DOHH2 (cell line): ENCODE data around the gene HMGB3.

Source experiments
- H3F3A ChIP-seq: fragments of 200-600 bp; sonication (generic), shearing (Covaris generic); 2 replicates; pipeline ENCODE4 v1.6.0; 2016; ENCODE audit warnings: antibody characterized with exemption, mild to moderate bottlenecking; ENCODE audit not compliant: control insufficient read depth, insufficient read depth
- H3K27ac ChIP-seq: fragments of 200-600 bp; sonication (generic); 2 replicates; pipeline ENCODE4 v1.5.1; 2014; ENCODE audit warnings: low read depth, mild to moderate bottlenecking, low read length, moderate library complexity
- H3K27me3 ChIP-seq: fragments of 200-600 bp; sonication (generic); 2 replicates; pipeline ENCODE4 v1.6.1; 2014; ENCODE audit warnings: mild to moderate bottlenecking, low read length, mixed read lengths; ENCODE audit not compliant: control insufficient read depth
- H3K36me3 ChIP-seq: fragments of 200-600 bp; sonication (generic); 2 replicates; pipeline ENCODE4 v1.6.1; 2014; ENCODE audit warnings: mild to moderate bottlenecking, low read length, moderate library complexity, mixed read lengths; ENCODE audit not compliant: control insufficient read depth
- H3K4me1 ChIP-seq: fragments of 200-600 bp; sonication (generic); 2 replicates; pipeline ENCODE4 v1.6.1; 2014; ENCODE audit warnings: mild to moderate bottlenecking, low read length, mixed read lengths; ENCODE audit not compliant: control insufficient read depth
- H3K4me2 ChIP-seq: fragments of 200-600 bp; sonication (generic); 2 replicates; pipeline ENCODE4 v1.6.0; 2014; ENCODE audit warnings: mild to moderate bottlenecking, low read length, moderate library complexity
- H3K4me3 ChIP-seq: fragments of 200-600 bp; sonication (generic); 2 replicates; pipeline ENCODE4 v1.5.1; 2014; ENCODE audit warnings: mild to moderate bottlenecking, low read length, mixed read lengths
- H3K79me2 ChIP-seq: fragments of 200-600 bp; sonication (generic); 2 replicates; pipeline ENCODE4 v1.6.1; 2014; ENCODE audit warnings: mild to moderate bottlenecking, low read length, mixed read lengths; ENCODE audit not compliant: control insufficient read depth
- H3K9me2 ChIP-seq: fragments of 200-600 bp; sonication (generic); replicated peaks from 2 replicates; pipeline ENCODE4 v1.6.1; 2014; ENCODE audit warnings: mild to moderate bottlenecking, low read length, mixed read lengths; ENCODE audit not compliant: control insufficient read depth
- H3K9me3 ChIP-seq: fragments of 200-600 bp; sonication (generic); 2 replicates; pipeline ENCODE4 v1.6.1; 2014; ENCODE audit warnings: antibody characterized with exemption, low read length, mixed read lengths; ENCODE audit not compliant: control insufficient read depth, insufficient read depth
- H4K20me1 ChIP-seq: fragments of 200-600 bp; sonication (generic); 2 replicates; pipeline ENCODE4 v1.6.0; 2014; ENCODE audit warnings: low read depth, mild to moderate bottlenecking, antibody characterized with exemption, low read length, moderate library complexity; ENCODE audit not compliant: control insufficient read depth, insufficient read depth
- EZH2phosphoT487 ChIP-seq: fragments of 200-600 bp; sonication (generic); IDR thresholded peaks from 2 replicates; pipeline ENCODE4 v1.6.1; 2017; ENCODE audit warnings: borderline replicate concordance, mild to moderate bottlenecking, antibody characterized with exemption, low read length, moderate library complexity, mixed read lengths
- TF ChIP-seq, protein P1 (sequence below): fragments of 200-600 bp; sonication (generic); IDR thresholded peaks from one replicate; pipeline ENCODE4 v1.5.1; 2014; ENCODE audit warnings: antibody characterized with exemption, mild to moderate bottlenecking, low read depth, low read length; ENCODE audit not compliant: poor library complexity, severe bottlenecking

The HMGB3 gene

GRCh38 chrX:150980711-150981110 lies 2.4 kb upstream of the HMGB3 start:
- no peaks in the 10 kb centered on the region for H3K9me3 ChIP-seq
- no peak for TF ChIP-seq EZH2phosphoT487
- TF ChIP-seq, protein P1, sequence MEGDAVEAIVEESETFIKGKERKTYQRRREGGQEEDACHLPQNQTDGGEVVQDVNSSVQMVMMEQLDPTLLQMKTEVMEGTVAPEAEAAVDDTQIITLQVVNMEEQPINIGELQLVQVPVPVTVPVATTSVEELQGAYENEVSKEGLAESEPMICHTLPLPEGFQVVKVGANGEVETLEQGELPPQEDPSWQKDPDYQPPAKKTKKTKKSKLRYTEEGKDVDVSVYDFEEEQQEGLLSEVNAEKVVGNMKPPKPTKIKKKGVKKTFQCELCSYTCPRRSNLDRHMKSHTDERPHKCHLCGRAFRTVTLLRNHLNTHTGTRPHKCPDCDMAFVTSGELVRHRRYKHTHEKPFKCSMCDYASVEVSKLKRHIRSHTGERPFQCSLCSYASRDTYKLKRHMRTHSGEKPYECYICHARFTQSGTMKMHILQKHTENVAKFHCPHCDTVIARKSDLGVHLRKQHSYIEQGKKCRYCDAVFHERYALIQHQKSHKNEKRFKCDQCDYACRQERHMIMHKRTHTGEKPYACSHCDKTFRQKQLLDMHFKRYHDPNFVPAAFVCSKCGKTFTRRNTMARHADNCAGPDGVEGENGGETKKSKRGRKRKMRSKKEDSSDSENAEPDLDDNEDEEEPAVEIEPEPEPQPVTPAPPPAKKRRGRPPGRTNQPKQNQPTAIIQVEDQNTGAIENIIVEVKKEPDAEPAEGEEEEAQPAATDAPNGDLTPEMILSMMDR, result no peak
- no peaks in the 10 kb centered on the region for H3F3A ChIP-seq
- no peaks in the 10 kb centered on the region for H3K27me3 ChIP-seq
- peaks cover 14% of the 10 kb centered on the region for H3K4me1 ChIP-seq
- H3K79me2 ChIP-seq, result peaks cover 13% of the 10 kb centered on the region
- peaks cover 6% of the 10 kb centered on the region; the same call in 1 of the 2 replicates for H4K20me1 ChIP-seq
- H3K4me3 ChIP-seq, result no peak overlapping the region
- peaks cover 3% of the 10 kb centered on the region for H3K36me3 ChIP-seq
- no peaks in the 10 kb centered on the region for H3K9me2 ChIP-seq
- H3K4me2 ChIP-seq, result no peak overlapping the region
- no peak overlapping the region for H3K27ac ChIP-seq

GRCh38 chrX:150982235-150982787 lies 824 bp upstream of the HMGB3 start:
- Histone ChIP-seq H3K4me2 (peak overlapping the region; percentile 86), H4K20me1 (peaks cover 6% of the 10 kb centered on the region; the same call in 1 of the 2 replicates), H3K27me3 (no peaks in the 10 kb centered on the region), H3K9me3 (no peaks in the 10 kb centered on the region), H3K9me2 (no peaks in the 10 kb centered on the region), H3K79me2 (peaks cover 15% of the 10 kb centered on the region), H3K27ac (no peak overlapping the region), H3K4me1 (peaks cover 14% of the 10 kb centered on the region), H3K36me3 (peaks cover 16% of the 10 kb centered on the region), H3F3A (no peaks in the 10 kb centered on the region), H3K4me3 (peak overlapping the region; percentile 79)
- TF ChIP-seq EZH2phosphoT487, result no peak
- TF ChIP-seq, protein P1, result no peak

DNA sequence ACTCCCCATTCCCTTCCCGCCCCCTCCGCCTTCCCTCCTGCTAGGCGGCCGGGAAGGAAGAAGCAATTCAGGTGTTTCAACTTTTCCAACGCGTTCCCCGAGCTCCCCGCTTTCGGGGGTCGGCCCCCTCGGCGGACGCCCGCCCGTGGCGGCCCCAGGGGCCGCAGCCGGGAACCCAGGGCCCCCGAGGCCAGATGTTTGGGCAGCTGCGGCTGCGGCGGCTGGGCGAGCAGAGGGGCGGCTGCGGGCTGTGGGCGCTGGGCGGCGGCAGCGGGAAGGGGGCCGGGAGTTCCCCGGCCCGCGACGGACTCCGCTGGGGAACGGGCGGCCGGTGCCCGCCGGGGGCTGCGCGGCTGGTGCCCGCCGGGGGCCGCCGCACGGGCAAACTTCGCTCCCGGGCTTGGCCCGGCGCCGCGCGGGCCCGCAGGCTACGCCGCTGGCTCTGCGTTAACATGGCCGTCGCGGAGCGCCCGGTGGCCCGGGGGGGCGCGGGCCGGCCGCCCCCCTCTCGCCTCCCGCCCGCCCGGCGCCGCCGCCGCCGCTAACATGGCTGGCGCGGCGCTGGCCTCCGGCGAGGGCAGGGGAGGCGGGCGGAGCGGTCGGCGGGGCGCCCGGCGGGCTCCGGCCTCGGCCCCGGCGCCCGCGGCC lies 510 bp downstream of the HMGB3 start:
- peak overlapping the region; percentile 68 for H3K4me3 ChIP-seq
- H3F3A ChIP-seq, result no peaks in the 10 kb centered on the region
- TF ChIP-seq, protein P1, result no peak
- no peak for TF ChIP-seq EZH2phosphoT487
- H3K9me3 ChIP-seq, result no peaks in the 10 kb centered on the region
- H3K79me2 ChIP-seq, result peaks cover 15% of the 10 kb centered on the region
- no peaks in the 10 kb centered on the region for H3K27me3 ChIP-seq
- H3K4me1 ChIP-seq, result peaks cover 14% of the 10 kb centered on the region
- no peaks in the 10 kb centered on the region for H3K9me2 ChIP-seq
- peaks cover 6% of the 10 kb centered on the region; the same call in 1 of the 2 replicates for H4K20me1 ChIP-seq
- H3K4me2 ChIP-seq, result no peak overlapping the region
- H3K27ac ChIP-seq, result peak overlapping the region; percentile 54; the same call in 1 of the 2 replicates
- peaks cover 20% of the 10 kb centered on the region for H3K36me3 ChIP-seq
